H1 (cell line): Measurements from ENCODE around the gene EIF4E1B. TPM values are rescaled to one million over a fixed set of nuclear protein-coding genes. Genes with fewer than 3 reads are reported as not detected.

Experiments used
- CTCF ChIA-PET: fragments of 300-600 bp; sonication (Branson Sonifier 250); formaldehyde crosslinking; loops from one replicate; lab custom pipeline; 2021; ENCODE audit not compliant: partially characterized antibody; lab: Charles Lee
- POLR2A ChIA-PET: fragments of 300-600 bp; sonication (Branson Sonifier 250); formaldehyde crosslinking; loops from one replicate; lab custom pipeline; 2021; ENCODE audit warnings: inconsistent platforms; ENCODE audit not compliant: partially characterized antibody; lab: Charles Lee
- DNase-seq, 2 experiments: peaks; one replicate each; pipeline versions ENCODE4 v3.0.0 to v3.0.0-alpha.2; 2010 to 2022; ENCODE audit warnings: low spot score in 2 of 2, low read depth in 1 of 2, mixed read lengths in 1 of 2
- FAIRE-seq: peaks from 2 replicates; lab custom pipeline; 2011; peaks lifted over from hg19 to GRCh38; lab: Jason Lieb, UNC
- H2AFZ ChIP-seq: 2 replicates; pipeline ENCODE4 v1.8.1; 2012; ENCODE audit warnings: low read length, inconsistent platforms
- H2AK5ac ChIP-seq: 2 replicates; pipeline ENCODE4 v1.6.1; 2013; ENCODE audit warnings: low read depth, low read length
- H2BK120ac ChIP-seq: replicated peaks from 2 replicates; pipeline ENCODE3; 2013; ENCODE audit warnings: low read depth, low read length, inconsistent platforms
- H2BK12ac ChIP-seq: 2 replicates; pipeline ENCODE4 v1.6.1; 2013; ENCODE audit warnings: low read depth, low read length
- H2BK15ac ChIP-seq: 2 replicates; pipeline ENCODE4 v1.6.1; 2013; ENCODE audit warnings: low read length
- H2BK20ac ChIP-seq: 2 replicates; pipeline ENCODE4 v1.6.1; 2013; ENCODE audit warnings: low read length
- H2BK5ac ChIP-seq: 2 replicates; pipeline ENCODE4 v1.6.1; 2013; ENCODE audit warnings: low read depth, low read length
- H3K14ac ChIP-seq: 2 replicates; pipeline ENCODE4 v1.6.1; 2013; ENCODE audit warnings: inconsistent platforms; ENCODE audit not compliant: insufficient read length
- H3K18ac ChIP-seq: 2 replicates; pipeline ENCODE4 v1.6.1; 2013; ENCODE audit warnings: low read length; ENCODE audit errors: extremely low read depth
- H3K23ac ChIP-seq: 2 replicates; pipeline ENCODE4 v1.6.1; 2013; ENCODE audit warnings: inconsistent platforms; ENCODE audit not compliant: insufficient read length
- H3K23me2 ChIP-seq: 2 replicates; pipeline ENCODE4 v1.6.1; 2013; ENCODE audit warnings: low read depth, low read length
- H3K27ac ChIP-seq: 2 replicates; pipeline ENCODE4 v1.6.1; 2011; ENCODE audit warnings: low read depth, low read length, inconsistent platforms
- H3K27me3 ChIP-seq, 4 experiments: replicated peaks in 1 of 4; 1 replicate in 1 of 4; 2 replicates in 3 of 4; pipeline versions ENCODE4 v1.6.1 to v1.8.1; 2011 to 2013; ENCODE audit warnings: low read length in 3 of 4, mild to moderate bottlenecking in 3 of 4, inconsistent platforms in 2 of 4, mixed read lengths in 2 of 4, moderate library complexity in 1 of 4; ENCODE audit not compliant: control insufficient read depth in 3 of 4, insufficient read depth in 3 of 4; ENCODE audit errors: extremely low read depth in 1 of 4
- H3K36me3 ChIP-seq, 4 experiments: 2 replicates each; pipeline versions ENCODE4 v1.6.1 to v1.8.1; 2011 to 2013; ENCODE audit warnings: mild to moderate bottlenecking in 4 of 4, low read length in 3 of 4, moderate library complexity in 2 of 4, control low read depth in 1 of 4, inconsistent platforms in 1 of 4; ENCODE audit not compliant: insufficient read depth in 4 of 4, control insufficient read depth in 2 of 4
- H3K4ac ChIP-seq: replicated peaks from 2 replicates; pipeline ENCODE3; 2013; ENCODE audit warnings: low read length, low read depth, mixed read lengths, inconsistent platforms; ENCODE audit not compliant: insufficient read length
- H3K4me1 ChIP-seq, 4 experiments: replicated peaks in 1 of 4; 1 replicate in 1 of 4; 2 replicates in 3 of 4; pipeline versions ENCODE4 v1.6.1 to v1.8.1; 2011 to 2013; ENCODE audit warnings: low read length in 3 of 4, inconsistent platforms in 2 of 4, mixed read lengths in 1 of 4; ENCODE audit not compliant: insufficient read depth in 4 of 4, control insufficient read depth in 3 of 4
- H3K4me2 ChIP-seq, 2 experiments: 2 replicates each; pipeline versions ENCODE4 v1.6.1 to v1.8.1; 2011 to 2013; ENCODE audit warnings: low read depth in 2 of 2, low read length in 2 of 2, control low read depth in 1 of 2, inconsistent platforms in 1 of 2, mild to moderate bottlenecking in 1 of 2; ENCODE audit not compliant: insufficient read depth in 1 of 2
- H3K4me3 ChIP-seq, 4 experiments: fragments of 200-600, 300-600 bp in 1 of 4; sonication (generic), shearing (Covaris generic), sonication (Bioruptor Twin) in 1 of 4; 2 replicates each; pipeline versions ENCODE4 v1.5.1 to v1.8.1; 2011 to 2016; ENCODE audit warnings: low read length in 4 of 4, low read depth in 3 of 4, control low read depth in 2 of 4, inconsistent platforms in 2 of 4, mild to moderate bottlenecking in 2 of 4, mixed read lengths in 1 of 4, moderate library complexity in 1 of 4; ENCODE audit not compliant: insufficient read depth in 2 of 4; ENCODE audit errors: extremely low read depth in 1 of 4
- H3K56ac ChIP-seq: replicated peaks from 2 replicates; pipeline ENCODE3; 2013; ENCODE audit warnings: low read depth, mild to moderate bottlenecking, mixed read lengths, low read length, inconsistent platforms; ENCODE audit not compliant: insufficient read length
- H3K79me1 ChIP-seq: 2 replicates; pipeline ENCODE4 v1.6.1; 2013; ENCODE audit warnings: low read depth, low read length, control low read depth
- H3K79me2 ChIP-seq, 2 experiments: 2 replicates each; pipeline versions ENCODE4 v1.6.1 to v1.8.1; 2012 to 2013; ENCODE audit warnings: low read length in 2 of 2, mild to moderate bottlenecking in 2 of 2, inconsistent platforms in 1 of 2; ENCODE audit not compliant: insufficient read depth in 2 of 2, control insufficient read depth in 1 of 2
- H3K9ac ChIP-seq, 4 experiments: replicated peaks in 1 of 4; 1 replicate in 1 of 4; 2 replicates in 3 of 4; pipeline versions ENCODE4 v1.6.1 to v1.8.1; 2011 to 2013; ENCODE audit warnings: low read depth in 3 of 4, low read length in 3 of 4, control low read depth in 2 of 4, mild to moderate bottlenecking in 2 of 4, moderate library complexity in 2 of 4, inconsistent platforms in 1 of 4; ENCODE audit errors: extremely low read depth in 1 of 4
- H3K9me3 ChIP-seq, 2 experiments: 2 replicates each; pipeline versions ENCODE4 v1.6.1 to v1.8.1; 2012 to 2013; ENCODE audit warnings: mild to moderate bottlenecking in 2 of 2, moderate library complexity in 2 of 2, control low read depth in 1 of 2, inconsistent platforms in 1 of 2, low read depth in 1 of 2, low read length in 1 of 2, mixed read lengths in 1 of 2; ENCODE audit not compliant: insufficient read depth in 2 of 2
- H4K20me1 ChIP-seq, 2 experiments: replicated peaks in 1 of 2; 2 replicates each; pipeline versions ENCODE3 to v1.8.1; 2011 to 2013; ENCODE audit warnings: inconsistent platforms in 2 of 2, low read length in 2 of 2, mild to moderate bottlenecking in 1 of 2; ENCODE audit not compliant: insufficient read depth in 2 of 2, control insufficient read depth in 1 of 2
- H4K5ac ChIP-seq: 2 replicates; pipeline ENCODE4 v1.6.1; 2013; ENCODE audit warnings: low read length, low read depth, mixed read lengths, inconsistent platforms; ENCODE audit not compliant: insufficient read length
- H4K8ac ChIP-seq: 2 replicates; pipeline ENCODE4 v1.8.0; 2013; ENCODE audit warnings: mild to moderate bottlenecking, moderate library complexity, low read length, inconsistent platforms; ENCODE audit not compliant: insufficient read depth; ENCODE audit errors: extremely low read depth
- H4K91ac ChIP-seq: replicated peaks from 2 replicates; pipeline ENCODE3; 2013; ENCODE audit warnings: low read length, mixed read lengths, inconsistent platforms; ENCODE audit not compliant: insufficient read length
- HDAC2 ChIP-seq, 2 experiments: fragments of 300-600 bp in 1 of 2; sonication (generic) in 1 of 2; IDR thresholded peaks; 2 replicates each; pipeline ENCODE4 v1.6.1; 2011 to 2012; ENCODE audit warnings: low read depth in 2 of 2, low read length in 2 of 2, mild to moderate bottlenecking in 2 of 2, moderate library complexity in 2 of 2, borderline replicate concordance in 1 of 2, inconsistent platforms in 1 of 2
- KDM1A ChIP-seq: fragments of 200-600, 300-600 bp; sonication (generic); IDR thresholded peaks from 2 replicates; pipeline ENCODE4 v1.7.1; 2016; ENCODE audit warnings: mild to moderate bottlenecking, low read length, borderline replicate concordance
- SAP30 ChIP-seq: fragments of 300-600 bp; sonication (generic); IDR thresholded peaks from 2 replicates; pipeline ENCODE4 v1.7.1; 2012; ENCODE audit warnings: low read length, moderate library complexity, mild to moderate bottlenecking, inconsistent platforms; ENCODE audit not compliant: insufficient read depth, insufficient replicate concordance
- WGBS, 2 experiments: shearing (Covaris generic) in 1 of 2; methylation state at CpG; one replicate each; pipeline versions ENCODE4 v1.1.6 to v1.1.7; 2013 to 2015; ENCODE audit warnings: low lambda C conversion rate in 2 of 2, mixed read lengths in 2 of 2, inconsistent platforms in 1 of 2, low coverage in 1 of 2, missing lambda C conversion rate in 1 of 2; ENCODE audit not compliant: insufficient replicate concordance in 2 of 2, insufficient coverage in 1 of 2, insufficient read length in 1 of 2; ENCODE audit errors: extremely low coverage in 1 of 2, missing lambda C conversion rate in 1 of 2; 5-methylcytosine and 5-hydroxymethylcytosine counted together
- polyA plus RNA-seq, 7 experiments: library from polyadenylated mRNA; depleted of rRNA in 3 of 7; stranded (reverse) in 5 of 7; unstranded in 2 of 7; fragments of >200 nt in 5 of 7; fragments of 200-250 nt in 2 of 7; gene quantifications; 1 replicate in 5 of 7; 2 replicates in 1 of 7; 4 replicates in 1 of 7; pipeline versions ENCODE4 v1.2.1 to v1.2.3, GENCODE V29; 2011 to 2013; ENCODE audit warnings: missing spikeins in 2 of 7, mixed read lengths in 2 of 7
- total RNA-seq: library from RNA; stranded (reverse); fragmentation: NEBNext Ultra II Directional; extraction: Animal tissue kit (Norgen Biotek cat#: 25700); gene quantifications from 2 replicates; pipeline ENCODE4 v1.2.1, GENCODE V29; 2021

Gene EIF4E1B
- total and polyA plus RNA-seq, 2 of the 8 experiments (the other 6 are each of a cell fraction or from before 2014, with no cell fraction given) = 0.97 to 1.3 TPM

GRCh38 chr5:176638437-176638836 lies 8.0 kb downstream of the EIF4E1B start:
- 89 to 100% methylated on average over 2 to 3 of the region's 3 CpGs for WGBS, 2 experiments
- DNase-seq = no peak
- H3K27ac ChIP-seq = no peak overlapping the region
- H3K14ac ChIP-seq = no peak overlapping the region
- H3K18ac ChIP-seq = no peak overlapping the region
- H4K20me1 ChIP-seq = no peaks in the 10 kb centered on the region
- TF ChIP-seq KDM1A (peak; percentile 90), SAP30 (no peak), HDAC2 (IDR thresholded peaks at IDR 0.05; ENCODE audit: borderline replicate concordance in 1 of 2, low read depth in 2 of 2, low read length in 2 of 2) (peak in 1 of 2 experiments; percentile 91; a peak in 1 of 4 replicates)
- ChIA-PET POLR2A (interaction anchor here (1.1 to 1.5 kb wide), 2 partner anchors 9 to 42 kb away, joined by 3 to 4 read pairs; partner anchors contain the start of gene TSPAN17), CTCF (no interaction called here)
- no peaks in the 10 kb centered on the region for H3K79me2 ChIP-seq
- no peak overlapping the region for H3K4me2 ChIP-seq
- no peak overlapping the region for H2BK12ac ChIP-seq
- H3K23me2 ChIP-seq = no peaks in the 10 kb centered on the region
- H3K9ac ChIP-seq = no peak overlapping the region
- no peaks in the 10 kb centered on the region for H3K27me3 ChIP-seq
- no peaks in the 10 kb centered on the region for H3K36me3 ChIP-seq
- H3K23ac ChIP-seq = no peak overlapping the region
- H2BK20ac ChIP-seq = no peak overlapping the region
- no peaks in the 10 kb centered on the region for H3K79me1 ChIP-seq
- no peak overlapping the region for H2AK5ac ChIP-seq
- H2BK15ac ChIP-seq = no peak overlapping the region
- no peak overlapping the region for H4K91ac ChIP-seq
- H3K9me3 ChIP-seq = peaks cover 0 to 3% of the 10 kb centered on the region in 2 experiments; a peak in 1 of 4 replicates
- no peak overlapping the region for H4K5ac ChIP-seq
- no peak overlapping the region for H2BK120ac ChIP-seq
- H4K8ac ChIP-seq = no peak overlapping the region
- H3K4ac ChIP-seq = no peak overlapping the region
- FAIRE-seq = no peak
- H2BK5ac ChIP-seq = no peak overlapping the region
- no peak overlapping the region for H2AFZ ChIP-seq
- no peak overlapping the region for H3K56ac ChIP-seq
- H3K4me3 ChIP-seq = no peak overlapping the region
- peaks cover 0 to 19% (median 8%) of the 10 kb centered on the region in 4 experiments; a peak in 6 of 7 replicates for H3K4me1 ChIP-seq
